Fibroblast of skin of abdomen (primary cell): ENCODE data around the gene SLC26A1.

Source experiments
- DNase-seq: peaks from one replicate; pipeline ENCODE4 v3.0.0-alpha.2; 2013

The SLC26A1 gene

DNA sequence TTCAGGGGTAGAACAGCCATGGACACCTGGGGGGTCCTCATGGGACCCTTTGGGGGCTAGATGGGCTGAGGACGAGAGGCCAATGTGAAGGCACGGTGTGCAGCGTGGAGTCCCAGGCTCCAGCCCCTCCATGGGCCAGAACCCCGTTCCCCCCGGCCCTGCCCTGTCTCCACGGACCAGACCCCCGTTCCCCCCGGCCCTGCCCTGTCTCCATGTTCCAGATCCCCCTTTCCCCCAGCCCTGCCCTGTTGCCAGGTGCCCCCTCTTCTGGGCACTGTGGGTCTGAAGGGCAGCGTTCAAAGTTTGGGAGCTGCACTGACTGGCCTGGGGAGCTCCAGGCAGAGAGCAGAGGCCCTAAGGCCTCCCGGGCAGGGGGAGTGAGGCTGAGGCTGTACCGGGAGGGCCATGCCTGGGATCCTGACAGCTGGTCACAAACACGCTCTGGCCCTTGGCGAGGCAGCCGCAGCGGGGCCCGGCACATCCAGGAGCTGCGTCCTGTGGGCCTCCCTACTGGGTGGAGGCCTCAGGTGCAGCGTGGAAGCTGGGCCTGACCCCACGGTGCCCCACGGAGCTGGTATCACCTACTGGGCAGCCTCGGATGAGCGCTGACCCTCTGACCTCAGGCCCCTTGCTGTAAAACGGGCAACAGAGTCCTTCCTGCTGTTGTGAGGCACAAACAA lies 28.7 kb downstream of the SLC26A1 start:
- DNase-seq = no peak

DNA sequence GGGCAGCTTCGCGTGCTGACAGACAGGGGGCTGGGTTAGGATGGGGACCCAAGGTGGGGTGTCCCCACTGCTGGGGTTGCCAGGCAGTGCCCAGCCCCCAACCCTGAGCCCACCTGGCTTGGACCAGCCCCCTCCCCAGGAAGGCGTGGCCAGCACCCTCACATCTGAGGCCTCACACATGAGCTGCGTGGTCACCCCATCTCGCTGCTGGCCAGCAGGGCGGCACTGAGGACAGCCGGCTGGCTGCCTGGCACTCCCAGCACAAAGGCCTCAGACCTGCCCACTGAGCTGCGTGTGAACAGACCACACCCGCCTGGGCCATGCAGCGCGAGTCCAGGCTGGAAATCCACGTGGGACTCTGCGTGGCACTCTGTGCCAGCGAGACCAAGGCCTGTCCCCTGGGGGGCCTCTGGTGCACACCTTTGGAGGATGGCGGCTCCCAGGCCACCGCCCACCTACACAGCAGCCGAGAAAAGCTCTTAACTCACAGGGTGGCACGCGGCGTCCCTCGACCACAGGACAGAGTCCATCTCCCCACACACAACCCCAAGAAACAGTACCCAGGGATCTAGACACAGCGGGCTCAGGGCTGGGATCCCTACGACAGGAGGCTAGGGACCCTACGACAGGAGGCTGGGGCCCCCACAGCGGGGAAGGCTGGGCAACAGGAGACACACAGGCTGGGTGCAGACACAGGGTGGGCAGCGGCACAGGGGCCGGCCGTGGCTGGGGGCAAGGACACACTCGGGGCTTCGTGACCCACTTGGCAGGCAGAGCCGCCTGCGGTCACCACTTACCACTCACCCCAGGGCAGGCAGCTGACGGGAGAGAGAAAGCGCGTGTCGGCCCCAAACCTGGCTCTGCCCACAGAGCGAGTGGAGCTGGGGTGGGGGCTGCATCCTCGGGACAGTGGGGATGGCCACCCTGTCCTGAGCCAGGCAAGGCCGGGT lies 29.7 kb downstream of the SLC26A1 start:
- DNase-seq = no peak

DNA sequence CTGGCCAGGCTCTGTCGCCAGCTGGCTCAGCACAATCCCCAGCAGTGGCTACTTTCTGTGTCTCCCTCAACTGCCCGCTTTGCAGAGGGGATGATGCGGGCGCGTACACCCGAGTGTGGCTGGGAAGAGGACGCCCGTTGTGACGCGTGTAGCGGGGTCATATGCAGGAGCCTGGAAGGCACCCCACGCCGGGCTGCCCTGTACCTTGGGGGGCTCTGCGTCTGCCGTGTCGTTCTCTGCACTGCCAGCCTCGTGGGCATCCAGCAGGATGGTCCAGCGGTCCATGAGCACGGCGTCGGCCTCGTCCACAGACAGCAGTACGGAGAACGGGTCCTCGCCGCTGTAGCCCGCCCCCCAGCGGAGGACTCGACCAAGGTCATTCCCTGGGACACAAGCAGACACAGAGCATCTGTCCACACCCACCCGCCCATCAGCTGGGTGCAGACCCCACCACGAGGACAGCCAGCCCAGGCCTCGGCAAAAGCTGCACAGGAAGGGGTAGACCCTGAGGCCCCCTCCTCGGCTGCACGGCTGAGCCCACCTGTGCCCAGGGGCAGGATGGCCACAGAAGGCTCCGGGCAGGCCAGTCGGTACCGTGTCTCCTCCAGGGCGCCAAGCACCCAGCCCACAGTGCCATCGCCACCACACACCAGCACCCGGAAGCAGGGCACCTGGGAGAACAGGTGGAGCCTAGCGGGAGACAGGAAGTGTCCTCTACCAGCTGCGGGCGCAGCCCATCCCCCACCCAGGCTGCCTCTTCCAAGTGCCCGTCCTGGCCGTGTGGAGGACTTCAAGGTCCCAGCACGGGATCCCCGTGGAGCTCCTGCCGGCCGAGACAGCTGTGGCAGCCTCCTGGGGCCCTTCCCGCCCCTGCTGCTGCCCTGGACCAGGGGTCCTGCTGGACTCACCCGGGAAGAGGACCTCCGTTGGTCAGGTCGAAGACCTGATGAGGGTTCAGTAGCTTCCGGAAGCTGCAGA lies 30.7 kb downstream of the SLC26A1 start:
- no peak for DNase-seq

DNA sequence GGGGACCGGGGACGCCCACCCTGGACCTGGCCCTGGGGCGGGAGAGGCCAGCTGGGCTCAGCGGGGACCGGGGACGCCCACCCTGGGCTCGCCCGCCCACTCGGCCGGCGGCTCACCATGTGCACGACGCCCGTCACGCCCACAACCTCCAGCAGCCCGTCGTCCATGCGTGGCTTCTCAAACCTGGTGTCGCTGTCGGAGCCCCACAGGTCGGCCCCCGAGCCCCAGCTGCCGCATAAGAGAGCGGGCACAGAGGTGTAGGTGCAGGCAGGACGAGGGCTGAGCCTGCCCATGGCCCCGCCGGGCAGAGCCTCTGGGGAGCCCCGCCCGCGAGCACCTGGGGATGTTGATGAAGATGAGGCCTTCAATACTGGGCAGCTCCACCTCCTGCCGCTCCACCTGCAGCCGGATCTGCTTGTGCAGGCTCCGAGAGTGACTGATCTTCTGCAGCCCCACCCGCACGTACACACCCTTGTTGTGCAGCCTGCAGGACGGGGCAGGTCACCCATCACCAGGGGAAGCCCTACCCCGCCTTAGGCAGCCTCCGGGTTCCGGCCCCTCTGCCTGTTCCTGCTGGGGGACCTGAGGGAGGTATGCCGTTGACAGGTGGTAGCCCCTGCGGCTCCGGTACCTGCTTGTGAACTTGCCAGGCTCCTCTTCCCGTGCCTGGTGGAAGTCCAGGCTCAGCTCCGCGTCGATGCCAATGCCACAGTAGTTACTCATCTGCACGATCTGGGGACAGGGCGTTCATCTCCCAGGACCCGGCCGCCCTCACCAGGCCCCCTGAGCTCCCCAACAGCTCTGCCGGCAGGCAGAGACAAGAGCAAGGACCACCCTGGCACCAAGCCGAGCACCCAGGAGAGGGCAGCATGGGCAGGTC lies 31.6 kb downstream of the SLC26A1 start:
- no peak for DNase-seq

DNA sequence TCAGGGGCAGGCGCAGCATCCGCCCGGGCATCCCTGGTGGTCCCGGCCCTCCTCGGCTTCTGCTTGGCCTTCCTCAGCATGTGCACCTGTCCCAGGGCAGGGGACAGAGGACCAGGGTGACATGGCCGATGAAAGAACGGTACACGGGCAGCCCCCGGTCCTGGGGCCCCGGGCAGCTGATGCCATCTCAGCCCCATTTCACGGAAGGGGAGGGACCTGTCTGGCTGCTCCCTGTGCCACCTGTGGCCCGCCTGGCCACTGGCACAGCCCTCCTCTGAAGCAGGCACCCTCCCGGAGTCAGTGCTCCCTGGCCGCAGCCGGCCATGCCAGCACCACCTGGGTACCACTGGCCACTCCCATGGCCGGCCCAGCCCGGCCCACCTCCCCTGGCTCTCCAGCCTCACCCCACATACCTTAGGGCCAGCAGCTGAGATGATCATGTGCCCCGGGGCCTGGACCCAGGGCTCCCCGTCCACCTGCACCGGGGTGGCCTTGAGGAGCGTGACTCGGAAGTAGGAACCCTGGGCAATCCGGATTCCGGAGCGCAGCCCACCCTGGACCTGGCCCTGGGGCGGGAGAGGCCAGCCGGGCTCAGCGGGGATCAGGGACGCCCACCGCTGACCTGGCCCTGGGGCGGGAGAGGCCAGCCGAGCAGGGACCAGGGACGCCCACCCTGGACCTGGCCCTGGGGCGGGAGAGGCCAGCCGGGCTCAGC lies 32.4 kb downstream of the SLC26A1 start:
- no peak for DNase-seq

DNA sequence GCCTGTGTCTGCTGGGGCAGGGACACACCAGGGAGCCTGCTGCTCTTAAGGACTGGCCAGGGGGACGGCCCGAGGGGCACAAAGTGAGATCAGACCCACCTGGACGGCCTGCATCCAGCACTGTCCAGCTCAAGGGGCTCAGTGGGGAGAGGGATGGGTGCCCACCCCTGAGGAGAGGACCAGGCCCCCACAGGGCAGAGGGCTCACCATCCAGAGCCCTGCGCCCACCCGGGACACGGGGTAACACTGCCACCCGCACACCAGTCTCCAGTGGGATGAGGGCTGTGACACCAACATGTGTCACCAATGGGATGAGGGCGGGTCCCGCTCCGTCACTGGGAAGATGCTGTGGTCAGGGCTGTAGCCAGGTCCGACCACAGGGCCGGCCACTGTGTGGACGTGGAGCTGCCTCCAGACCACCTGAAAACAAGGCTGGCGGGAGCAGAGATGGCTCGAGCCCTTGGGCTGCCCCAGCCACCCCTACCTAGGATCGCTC lies 33.0 kb downstream of the SLC26A1 start:
- DNase-seq = no peak

DNA sequence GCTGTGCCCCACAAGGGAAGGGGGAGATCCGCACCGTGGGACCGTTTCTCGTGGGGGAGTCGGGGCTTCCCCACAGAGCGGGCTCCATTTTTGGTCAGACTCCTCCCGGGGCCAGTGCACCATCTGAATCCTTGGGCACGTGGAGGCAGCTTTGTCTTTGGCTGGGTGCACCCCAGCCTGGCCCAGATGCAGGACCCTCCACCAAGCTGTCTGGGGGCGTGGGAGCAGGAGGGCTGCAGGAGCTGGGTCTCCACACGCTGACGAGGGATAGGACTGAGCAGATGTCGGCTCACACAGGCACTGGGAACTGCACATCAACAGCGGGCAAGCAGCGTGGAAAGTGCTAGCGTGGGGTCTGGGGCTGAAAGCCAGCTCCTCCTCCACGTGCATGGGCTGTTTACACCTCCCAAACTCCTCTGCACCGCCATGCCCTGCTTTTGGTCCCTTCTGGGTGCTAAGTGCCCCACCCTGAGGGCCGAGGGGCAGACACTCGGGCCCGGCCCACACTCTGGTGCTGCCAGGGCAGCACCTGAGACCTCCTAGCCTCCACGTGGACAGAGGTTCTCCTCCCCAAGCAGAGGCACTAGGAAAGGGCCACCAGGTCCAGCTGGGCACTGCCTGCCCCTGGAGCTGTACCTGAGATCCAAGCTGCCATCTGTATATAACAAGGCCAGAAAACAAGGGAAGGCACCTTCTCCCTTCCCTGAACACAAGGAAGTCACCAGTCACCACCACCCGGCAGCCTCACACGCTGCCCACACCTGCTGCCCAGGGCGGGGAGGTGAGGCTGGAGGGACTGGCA lies 33.7 kb downstream of the SLC26A1 start:
- DNase-seq = no peak

DNA sequence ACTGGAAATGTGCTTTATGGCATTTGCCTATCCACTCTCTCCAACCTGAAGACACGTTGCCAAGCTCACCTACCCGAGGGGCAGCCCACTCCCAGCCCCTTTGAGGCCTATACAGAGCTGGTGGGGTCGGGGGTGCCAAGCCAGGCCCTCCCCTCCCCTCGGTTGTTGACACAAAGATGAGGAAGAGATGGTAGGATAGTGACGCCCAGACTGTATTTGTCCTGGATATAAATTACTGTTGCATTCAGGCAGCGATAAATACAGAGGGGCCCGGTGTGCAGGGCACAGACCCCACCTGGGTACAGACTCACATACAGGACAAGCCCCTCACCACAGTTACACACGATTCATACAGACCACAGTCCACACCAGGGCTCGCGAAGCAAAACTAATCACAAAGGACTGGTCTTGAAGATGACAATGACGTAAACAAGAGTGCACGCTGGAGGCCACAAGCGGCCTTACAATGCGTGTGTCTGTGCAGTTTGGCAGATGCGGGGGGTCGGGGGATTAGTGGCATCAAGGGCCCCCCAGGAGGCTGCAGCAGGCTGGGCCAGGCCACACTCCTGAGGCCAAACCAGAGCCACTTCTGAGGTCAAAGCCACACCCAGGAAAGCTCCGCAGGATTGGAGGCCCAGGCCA lies 34.4 kb downstream of the SLC26A1 start:
- DNase-seq = no peak

DNA sequence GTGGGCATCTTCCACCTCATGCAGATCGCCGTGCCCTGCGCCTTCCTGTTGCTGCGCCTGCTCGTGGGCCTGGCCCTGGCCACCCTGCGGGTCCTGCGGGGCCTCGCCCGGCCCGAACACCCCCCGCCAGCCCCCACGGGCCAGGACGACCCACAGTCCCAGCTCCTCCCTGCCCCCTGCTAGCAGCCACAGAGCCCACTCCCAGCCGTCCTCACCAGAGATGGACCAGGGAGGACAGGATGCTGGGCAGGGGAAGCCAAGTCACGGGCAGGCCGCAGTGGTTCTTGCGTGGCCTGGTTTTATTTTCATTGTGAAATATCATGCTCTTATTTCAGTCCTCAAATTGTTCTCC lies 34.9 kb downstream of the SLC26A1 start:
- DNase-seq = no peak

DNA sequence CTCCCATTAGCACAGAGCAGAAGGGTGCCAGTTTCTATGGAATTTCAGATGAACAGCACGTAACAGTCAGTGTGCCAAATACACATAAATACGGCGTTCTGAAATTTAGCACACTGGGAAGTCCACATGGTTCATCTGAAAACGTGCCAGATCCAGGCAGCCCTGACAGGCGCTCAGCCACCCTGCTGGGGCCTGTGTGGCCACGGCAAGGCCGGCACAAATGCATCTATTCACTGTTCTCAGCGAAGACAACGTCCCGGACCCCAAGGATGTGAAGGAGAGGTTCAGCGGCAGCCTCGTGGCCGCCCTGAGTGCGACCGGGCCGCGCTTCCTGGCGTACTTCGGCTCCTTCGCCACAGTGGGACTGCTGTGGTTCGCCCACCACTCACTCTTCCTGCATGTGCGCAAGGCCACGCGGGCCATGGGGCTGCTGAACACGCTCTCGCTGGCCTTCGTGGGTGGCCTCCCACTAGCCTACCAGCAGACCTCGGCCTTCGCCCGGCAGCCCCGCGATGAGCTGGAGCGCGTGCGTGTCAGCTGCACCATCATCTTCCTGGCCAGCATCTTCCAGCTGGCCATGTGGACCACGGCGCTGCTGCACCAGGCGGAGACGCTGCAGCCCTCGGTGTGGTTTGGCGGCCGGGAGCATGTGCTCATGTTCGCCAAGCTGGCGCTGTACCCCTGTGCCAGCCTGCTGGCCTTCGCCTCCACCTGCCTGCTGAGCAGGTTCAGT lies 35.5 kb downstream of the SLC26A1 start:
- no peak for DNase-seq

DNA sequence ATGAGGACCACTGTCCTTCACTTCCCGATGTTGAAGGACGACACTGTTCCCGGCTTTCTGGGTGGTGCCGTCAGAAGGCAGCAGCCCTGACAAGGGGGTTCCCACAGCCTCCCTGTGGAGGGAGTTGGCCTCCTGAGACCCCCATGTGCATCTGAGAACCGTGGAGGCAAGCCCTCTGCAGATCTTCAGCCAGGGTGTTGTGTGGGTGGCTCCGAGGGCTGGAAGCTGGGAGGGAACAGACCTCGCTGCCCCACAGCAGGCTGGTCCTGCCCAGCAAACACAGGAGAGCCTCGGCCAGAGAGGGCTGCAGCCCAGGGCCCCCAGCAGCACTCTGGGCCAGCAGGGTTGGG lies 36.0 kb downstream of the SLC26A1 start:
- no peak for DNase-seq

DNA sequence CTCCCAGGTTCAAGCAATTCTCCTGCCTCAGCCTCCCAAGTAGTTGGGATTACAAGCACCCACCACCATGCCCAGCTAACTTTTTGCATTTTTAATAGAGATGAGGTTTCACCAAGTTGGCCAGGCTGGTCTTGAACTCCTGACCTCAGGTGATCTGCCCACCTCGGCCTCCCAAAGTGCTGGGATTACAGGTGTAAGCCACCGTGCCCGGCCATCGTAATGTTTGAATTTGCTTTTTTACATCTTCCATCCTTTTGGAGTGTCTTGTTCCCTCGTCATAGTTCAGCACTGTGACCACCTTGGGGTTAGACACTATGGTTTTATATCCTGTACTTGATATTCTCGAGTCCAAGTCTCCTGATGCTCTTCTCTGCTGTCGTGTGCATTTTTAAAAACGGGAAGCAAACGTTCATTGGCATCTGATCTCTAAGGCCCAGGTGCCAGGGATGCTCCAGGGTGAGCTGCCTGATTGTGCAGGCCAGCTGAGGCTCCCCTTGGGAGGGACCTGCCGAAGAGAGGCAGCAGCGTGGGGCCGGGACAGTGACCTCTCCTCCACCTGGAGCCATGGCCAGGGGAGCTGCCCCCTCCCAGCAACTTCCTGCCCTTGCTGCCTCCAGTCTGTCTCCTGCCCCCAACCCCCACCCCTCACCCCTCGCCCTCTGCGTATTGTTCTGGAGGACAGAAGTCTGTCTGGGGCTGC lies 36.5 kb downstream of the SLC26A1 start:
- DNase-seq = no peak

DNA sequence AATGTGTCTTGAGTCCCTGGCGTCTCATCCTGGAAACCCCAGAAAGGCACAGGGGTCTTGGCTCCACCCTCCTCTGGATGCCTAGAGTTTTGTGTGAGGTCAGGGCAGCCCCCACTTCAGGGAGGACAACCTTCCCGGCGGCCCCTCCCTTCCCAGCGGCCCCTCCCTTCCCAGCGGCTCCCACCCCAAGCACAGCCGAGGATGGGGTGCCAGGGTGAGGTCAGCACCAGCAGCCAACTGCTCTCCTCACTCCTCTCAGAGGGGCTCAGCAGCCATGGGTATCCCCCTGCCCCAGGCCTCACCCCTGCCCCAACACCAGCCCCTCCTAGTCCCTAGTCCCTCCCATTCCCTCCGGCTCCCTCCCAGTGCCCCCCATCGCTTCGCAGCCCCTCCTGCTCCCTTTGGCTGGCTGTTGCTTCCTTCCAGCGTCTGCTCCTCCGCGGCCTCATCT lies 37.2 kb downstream of the SLC26A1 start:
- no peak for DNase-seq

DNA sequence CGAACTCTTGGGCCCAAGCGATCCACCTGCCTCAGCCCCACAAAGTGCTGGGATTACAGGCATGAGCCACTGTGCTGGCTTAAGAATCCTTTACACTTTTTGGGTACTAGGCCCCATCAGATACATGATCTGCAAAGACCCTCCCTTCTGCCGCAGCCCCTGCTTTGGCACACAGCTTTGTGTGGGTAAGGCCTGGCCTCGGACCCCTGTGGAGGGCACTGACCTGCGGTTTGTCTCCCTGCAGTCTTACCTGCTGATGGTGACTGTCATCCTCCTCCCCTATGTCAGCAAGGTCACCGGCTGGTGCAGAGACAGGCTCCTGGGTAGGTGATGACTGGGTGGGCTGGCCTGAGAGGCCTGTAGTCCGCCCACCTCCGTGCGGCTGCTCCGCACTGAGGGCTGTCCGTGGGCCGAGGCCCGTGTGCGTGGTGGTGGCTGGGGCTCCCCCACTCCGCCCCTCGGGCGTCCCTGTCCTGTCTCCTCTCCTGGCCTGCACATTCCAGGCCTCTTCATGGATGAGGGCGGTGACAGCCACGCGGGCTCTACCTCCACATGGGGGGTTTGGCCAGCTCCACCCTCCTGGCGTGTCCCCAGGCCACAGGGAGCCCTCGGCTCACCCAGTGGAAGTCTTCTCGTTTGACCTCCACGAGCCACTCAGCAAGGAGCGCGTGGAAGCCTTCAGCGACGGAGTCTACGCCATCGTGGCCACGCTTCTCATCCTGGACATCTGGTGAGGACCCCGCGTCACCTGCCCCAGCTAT lies 37.9 kb downstream of the SLC26A1 start:
- DNase-seq = no peak

DNA sequence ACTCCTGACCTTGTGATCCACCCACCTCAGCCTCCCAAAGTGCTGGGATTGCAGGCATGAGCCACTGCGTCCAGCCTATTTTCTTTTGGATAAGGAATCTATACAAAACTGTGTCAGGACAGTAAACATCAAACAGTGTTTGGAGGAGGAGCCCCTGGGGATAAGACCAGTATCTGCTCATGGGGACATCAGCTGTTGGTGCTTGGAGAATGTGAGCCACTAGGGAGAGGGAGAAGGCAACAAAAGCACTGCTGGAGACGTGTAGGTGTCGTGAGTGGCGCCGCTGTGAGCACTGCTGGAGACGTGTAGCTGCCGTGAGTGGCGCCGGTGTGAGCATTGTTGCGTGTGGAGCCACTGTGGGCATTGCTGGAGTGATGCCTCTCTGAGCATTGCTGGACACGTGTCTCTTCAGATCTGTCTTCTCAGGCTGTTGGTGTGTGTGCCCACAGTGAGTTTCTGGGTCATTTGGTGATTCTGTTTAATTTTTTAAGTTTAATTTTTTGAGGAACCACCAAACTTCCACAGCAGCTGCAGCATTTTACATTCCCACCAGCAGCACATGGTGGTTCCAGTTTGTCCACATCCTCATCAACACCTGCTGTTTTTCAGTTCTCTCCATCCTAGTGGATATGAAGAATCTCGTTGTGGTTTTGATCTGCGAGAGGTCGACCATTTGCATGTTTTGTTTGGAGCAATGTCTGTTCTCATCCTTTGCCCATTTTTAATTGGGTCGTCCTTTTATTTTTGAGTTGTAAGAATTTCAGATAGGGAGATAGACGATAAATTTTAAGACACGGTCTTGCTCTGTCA lies 38.8 kb downstream of the SLC26A1 start:
- DNase-seq = no peak

DNA sequence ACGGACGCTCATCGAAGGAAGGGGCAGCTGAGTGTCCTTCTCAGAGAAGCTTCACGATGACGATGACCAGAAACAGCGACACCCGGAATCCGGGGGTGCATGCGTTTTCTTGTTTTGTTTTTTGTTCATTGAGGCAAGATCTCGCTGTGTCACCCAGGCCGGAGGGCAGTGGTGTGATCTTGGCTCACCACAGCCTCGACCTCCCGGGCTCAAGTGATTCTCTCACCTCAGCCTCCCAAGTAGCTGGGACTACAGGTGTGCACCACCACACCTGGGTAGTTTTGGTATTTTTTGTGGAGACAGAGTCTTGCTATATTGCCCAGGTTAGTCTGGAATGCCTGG lies 39.7 kb downstream of the SLC26A1 start:
- no peak for DNase-seq
